A549 treated with Mapracorat at 1 μM for 4 hours (cell line): ENCODE measurements around the gene AIRE. TPM values are rescaled to one million over a fixed set of nuclear protein-coding genes. Genes with fewer than 3 reads are reported as not detected.

Source experiments
- total RNA-seq: library from RNA; stranded (reverse); fragments of 200-300 nt; extraction: Qiagen RNA extraction; gene quantifications from 5 replicates; pipeline ENCODE4 v1.2.3, GENCODE V29; 2022

Gene AIRE
- total RNA-seq = not detected in 5 replicates

DNA sequence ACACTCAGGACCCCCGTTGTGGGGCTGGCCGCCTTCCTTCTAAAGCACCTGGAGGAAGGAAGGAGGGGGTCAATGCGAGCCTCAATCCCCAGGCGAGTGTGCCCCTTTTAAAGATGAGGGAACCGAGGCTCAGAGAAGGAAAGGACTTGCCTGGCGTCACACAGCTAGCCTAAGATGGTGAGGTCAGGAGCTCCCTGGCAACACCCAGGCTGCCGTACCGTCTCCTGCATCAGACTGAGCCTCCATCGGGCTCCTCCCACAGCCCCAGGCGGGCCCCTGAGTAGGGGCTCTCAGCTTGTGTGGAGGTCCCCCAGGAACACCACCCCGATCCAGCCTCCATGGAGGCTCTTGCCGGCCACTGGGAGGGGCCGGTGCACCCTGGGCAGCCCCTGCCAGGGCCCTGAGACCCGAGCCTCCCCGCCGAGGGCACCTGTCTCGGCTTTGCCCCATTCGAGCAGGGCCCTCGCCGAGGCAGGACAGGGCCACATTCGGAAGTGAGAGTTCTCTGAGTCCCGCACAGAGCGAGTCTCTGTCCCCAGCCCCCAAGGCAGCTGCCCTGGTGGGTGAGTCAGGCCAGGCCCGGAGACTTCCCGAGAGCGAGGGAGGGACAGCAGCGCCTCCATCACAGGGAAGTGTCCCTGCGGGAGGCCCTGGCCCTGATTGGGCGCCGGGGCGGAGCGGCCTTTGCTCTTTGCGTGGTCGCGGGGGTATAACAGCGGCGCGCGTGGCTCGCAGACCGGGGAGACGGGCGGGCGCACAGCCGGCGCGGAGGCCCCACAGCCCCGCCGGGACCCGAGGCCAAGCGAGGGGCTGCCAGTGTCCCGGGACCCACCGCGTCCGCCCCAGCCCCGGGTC lies at the start of gene AIRE:
TSS of gene AIRE (plus strand) at position 739 of the 855 bp plus-strand sequence. CDS start 131 bp downstream, outside the sequence.

DNA sequence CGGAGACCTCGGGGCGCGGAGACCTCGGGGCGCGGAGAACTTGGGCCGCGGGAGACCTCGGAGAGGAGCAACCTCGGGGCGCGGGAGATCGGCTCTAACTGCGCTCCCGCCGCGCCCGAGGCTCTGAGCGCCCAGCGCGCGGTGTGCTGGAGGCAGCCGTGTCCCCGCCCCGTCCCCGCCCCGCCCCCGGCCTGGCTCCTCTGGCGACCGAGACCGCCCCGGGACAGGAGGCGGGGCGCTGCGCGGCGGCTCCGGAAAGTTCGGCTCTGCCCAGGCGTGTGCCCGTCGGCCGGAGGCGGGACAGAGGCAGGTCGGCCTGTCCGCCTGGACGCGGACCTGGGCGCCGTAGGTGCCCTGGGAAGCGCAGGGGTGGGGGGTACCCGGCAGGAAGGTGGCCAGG lies 44.8 kb upstream of the AIRE start, which contains the start of gene ICOSLG:
TSS of gene ICOSLG (minus strand) at position 102 of the 400 bp plus-strand sequence. CDS start 126 bp downstream, outside the sequence.

GRCh38 chr21:44261675-44262295 lies 23.9 kb upstream of the AIRE start, which contains the start of gene DNMT3L:
Gene DNMT3L, minus strand, starts transcription at chr21:44261897. Its CDS starts 638 bp downstream, at chr21:44261259.

GRCh38 chr21:44299458-44300261 lies 14.0 kb downstream of the AIRE start, which contains the start of gene PFKL:
Gene PFKL, plus strand, starts transcription at chr21:44300053. Its CDS starts 53 bp downstream, at chr21:44300106.

GRCh38 chr21:44338971-44339910 lies 53.6 kb downstream of the AIRE start, which contains the start of gene CFAP410:
Gene CFAP410, minus strand, starts transcription at chr21:44339390. Its CDS starts 196 bp downstream, at chr21:44339194.

Other genes with a start within 250 kb of the AIRE start
- 1.5 to 2.7 TPM (median 2.3 TPM) in 5 replicates for gene PWP2, start 178.5 kb upstream of the AIRE start, total RNA-seq
- 1.6 to 5.0 TPM (median 3.7 TPM) in 5 replicates for gene GATD3, start 152.2 kb upstream of the AIRE start, total RNA-seq
- 2.9 to 4.4 TPM (median 4.0 TPM) in 5 replicates for gene ICOSLG, start 44.9 kb upstream of the AIRE start, total RNA-seq
- gene DNMT3L, start 24.0 kb upstream of the AIRE start, total RNA-seq = not detected in 5 replicates
- 37.3 to 50.4 TPM (median 47.4 TPM) in 5 replicates for gene PFKL, start 14.2 kb downstream of the AIRE start, total RNA-seq
- 5.2 to 11.5 TPM (median 8.8 TPM) in 5 replicates for gene CFAP410, start 53.5 kb downstream of the AIRE start, total RNA-seq
- 5.5 to 10.6 TPM (median 8.1 TPM) in 5 replicates for gene TRPM2, start 67.7 kb downstream of the AIRE start, total RNA-seq
- 1.5 to 2.3 TPM (median 2.1 TPM) in 5 replicates for gene LRRC3, start 169.6 kb downstream of the AIRE start, total RNA-seq